Measurements from ENCODE around the gene CCDC120. TPM values are rescaled to one million over a fixed set of nuclear protein-coding genes. Genes with fewer than 3 reads are reported as not detected.
A peak's percentile ranks its signal among the peaks of the same experiment; 100 is the strongest.

Gene CCDC120
- total and polyA plus RNA-seq, 11 donors: 0.48 to 3.3 (median 1.1) TPM

GRCh38 chrX:49042581-49043219 lies 16.1 kb upstream of the CCDC120 start:
- 1 to 54% (median 15%) methylated on average over 14 to 29 of the region's 29 CpGs for WGBS, 4 donors
- Histone ChIP-seq H3K36me3 (peaks cover 0 to 19% (median 16%) of the 10 kb centered on the region in 9 donors), H3K9me3 (peaks cover 0 to 8% (median 0%) of the 10 kb centered on the region in 12 donors), H3K4me3 (peak overlapping the region; percentile 62 to 99 (median 85)), H3K27me3 (no peaks in the 10 kb centered on the region), H3K4me1 (peaks cover 0 to 31% (median 13%) of the 10 kb centered on the region in 12 donors), H3K27ac (peak overlapping the region; percentile 89 to 99 (median 96))
- intact Hi-C loops (cut with DNase I): loop anchor here in 6 of 10 donors (1.0 to 10.0 kb wide), 8 partner anchors 40 to 125 kb away; partner anchors contain the start of genes GRIPAP1 (in 4 of the 6), OTUD5 (in 4 of the 6) and PIM2 (in 1 of the 6)
- TF ChIP-seq POLR2A (IDR thresholded peaks at IDR 0.05): no peak
- TF ChIP-seq, protein P1, sequence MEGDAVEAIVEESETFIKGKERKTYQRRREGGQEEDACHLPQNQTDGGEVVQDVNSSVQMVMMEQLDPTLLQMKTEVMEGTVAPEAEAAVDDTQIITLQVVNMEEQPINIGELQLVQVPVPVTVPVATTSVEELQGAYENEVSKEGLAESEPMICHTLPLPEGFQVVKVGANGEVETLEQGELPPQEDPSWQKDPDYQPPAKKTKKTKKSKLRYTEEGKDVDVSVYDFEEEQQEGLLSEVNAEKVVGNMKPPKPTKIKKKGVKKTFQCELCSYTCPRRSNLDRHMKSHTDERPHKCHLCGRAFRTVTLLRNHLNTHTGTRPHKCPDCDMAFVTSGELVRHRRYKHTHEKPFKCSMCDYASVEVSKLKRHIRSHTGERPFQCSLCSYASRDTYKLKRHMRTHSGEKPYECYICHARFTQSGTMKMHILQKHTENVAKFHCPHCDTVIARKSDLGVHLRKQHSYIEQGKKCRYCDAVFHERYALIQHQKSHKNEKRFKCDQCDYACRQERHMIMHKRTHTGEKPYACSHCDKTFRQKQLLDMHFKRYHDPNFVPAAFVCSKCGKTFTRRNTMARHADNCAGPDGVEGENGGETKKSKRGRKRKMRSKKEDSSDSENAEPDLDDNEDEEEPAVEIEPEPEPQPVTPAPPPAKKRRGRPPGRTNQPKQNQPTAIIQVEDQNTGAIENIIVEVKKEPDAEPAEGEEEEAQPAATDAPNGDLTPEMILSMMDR (IDR thresholded peaks at IDR 0.05): no peak
- peak in 1 of 4 donors; percentile 1 for ATAC-seq
- DNase-seq: peak in 3 of 5 donors; percentile 18 to 32 (median 23)

DNA sequence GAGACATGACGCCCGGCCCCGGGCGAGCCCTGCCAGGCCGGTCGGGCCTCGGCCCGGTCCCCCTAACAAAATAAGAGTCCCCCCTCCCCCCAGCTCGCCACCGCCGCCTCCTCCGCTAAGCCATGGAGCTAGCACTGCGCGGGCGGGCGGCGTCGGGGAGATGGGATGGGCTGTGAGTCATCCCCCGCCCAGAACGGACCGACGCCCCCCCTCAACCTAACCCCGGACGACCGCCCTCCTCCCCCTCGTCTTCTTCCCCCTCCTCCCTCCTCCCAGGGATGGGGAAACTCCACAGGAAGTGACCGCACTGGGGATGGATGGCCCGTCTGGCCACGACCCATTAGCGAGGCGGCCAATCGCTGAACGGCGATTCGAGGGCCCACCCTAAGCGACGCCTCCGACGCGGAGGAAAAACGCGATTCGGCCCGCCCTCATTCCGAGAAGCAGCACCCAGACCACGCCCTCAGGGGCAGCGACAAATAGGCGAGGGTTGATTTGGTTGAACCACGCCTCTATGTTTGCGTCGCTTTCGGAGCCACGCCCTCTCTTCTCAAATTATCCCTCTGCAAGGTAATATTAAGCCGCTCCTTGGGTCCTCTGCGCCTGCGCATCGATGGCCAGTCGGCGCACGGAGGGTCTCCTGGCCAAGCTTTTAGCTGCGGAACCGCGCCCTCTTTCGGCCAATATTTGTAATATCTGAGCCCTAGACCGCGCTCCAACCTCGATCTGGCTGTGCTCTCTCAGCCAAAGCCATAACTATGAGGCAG lies 15.4 kb upstream of the CCDC120 start, which contains the start of gene TFE3:
Gene TFE3, minus strand, starts transcription at position 138 of the 767 bp plus-strand sequence. Its CDS starts 131 bp downstream, at position 7.
- Histone ChIP-seq H3K4me1 (peaks cover 0 to 31% (median 13%) of the 10 kb centered on the region in 12 donors), H3K4me3 (peak within 1 kb of the TSS; percentile 62 to 99 (median 85)), H3K36me3 (peaks cover 0 to 12% (median 9%) of the 10 kb centered on the region in 9 donors), H3K9me3 (peaks cover 0 to 8% (median 0%) of the 10 kb centered on the region in 12 donors), H3K27ac (peak within 1 kb of the TSS; percentile 89 to 99 (median 96)), H3K27me3 (no peaks in the 10 kb centered on the region)
- TF ChIP-seq, protein P1 (IDR thresholded peaks at IDR 0.05): peak; percentile 47 to 72 (median 62)
- peak; percentile 19 to 69 for TF ChIP-seq POLR2A (IDR thresholded peaks at IDR 0.05)
- peak; percentile 96 to 99 (median 97) for DNase-seq
- peak; percentile 90 to 96 (median 96) for ATAC-seq
- WGBS, 4 donors: 0 to 53% (median 21%) methylated on average over 37 to 67 of the region's 67 CpGs
- intact Hi-C loops (cut with DNase I): loop anchor here in 6 of 10 donors (1.0 to 10.0 kb wide), 7 partner anchors 41 to 126 kb away; partner anchors contain the start of genes GRIPAP1 (in 4 of the 6), OTUD5 (in 4 of the 6) and PIM2 (in 1 of the 6)

- intact Hi-C loops (cut with DNase I): loop anchor here in 6 of 10 donors (1.0 to 10.0 kb wide), 7 partner anchors 42 to 127 kb away; partner anchors contain the start of genes GRIPAP1 (in 4 of the 6), OTUD5 (in 4 of the 6) and PIM2 (in 1 of the 6)
- Histone ChIP-seq H3K27me3 (no peaks in the 10 kb centered on the region), H3K36me3 (peaks cover 0 to 7% (median 4%) of the 10 kb centered on the region in 9 donors), H3K4me3 (peak overlapping the region in 9 of 12 donors; percentile 13 to 43 (median 27)), H3K4me1 (peaks cover 0 to 31% (median 13%) of the 10 kb centered on the region in 12 donors), H3K27ac (peak overlapping the region in 11 of 12 donors; percentile 55 to 82 (median 64)), H3K9me3 (peaks cover 0 to 8% (median 0%) of the 10 kb centered on the region in 12 donors)
- DNase-seq: no peak
- TF ChIP-seq, protein P1 (IDR thresholded peaks at IDR 0.05): no peak
- no peak for TF ChIP-seq POLR2A (IDR thresholded peaks at IDR 0.05)
- WGBS, 4 donors: 14 to 36% (median 22%) methylated on average over 13 of the region's 13 CpGs
- no peak for ATAC-seq
These were observed 14.9 kb upstream of the CCDC120 start for GRCh38 chrX:49043987-49044281.
